Activated CD4-positive, alpha-beta T cell treated with anti-CD3 and anti-CD28 coated beads, Interleukin-10, Interleukin-2, amounts not matched to agents 100 ng/mL and 50 ng/mL, durations not matched to agents 16 hours and 8 hours (primary cell): ENCODE results near the gene RRP8.

Source experiments
- DNase-seq: peaks from one replicate; pipeline ENCODE4 v3.0.0-alpha.2; 2020

Gene RRP8

GRCh38 chr11:6603287-6604080 is at the start of gene RRP8, which contains the start of gene ILK:
Gene RRP8 (minus strand): TSS chr11:6603616. CDS start chr11:6603502, 114 bp downstream.
Gene ILK (plus strand): TSS chr11:6603774. CDS start chr11:6604272, 498 bp downstream.
- DNase-seq, result peak; percentile 94

GRCh38 chr11:6653097-6653496 is 49.7 kb upstream of the RRP8 start:
- DNase-seq, result no peak

GRCh38 chr11:6652182-6652581 is 48.8 kb upstream of the RRP8 start:
- no peak for DNase-seq

GRCh38 chr11:6650980-6651379 is 47.6 kb upstream of the RRP8 start:
- no peak for DNase-seq

GRCh38 chr11:6650104-6650503 is 46.7 kb upstream of the RRP8 start:
- DNase-seq, result no peak

DNA sequence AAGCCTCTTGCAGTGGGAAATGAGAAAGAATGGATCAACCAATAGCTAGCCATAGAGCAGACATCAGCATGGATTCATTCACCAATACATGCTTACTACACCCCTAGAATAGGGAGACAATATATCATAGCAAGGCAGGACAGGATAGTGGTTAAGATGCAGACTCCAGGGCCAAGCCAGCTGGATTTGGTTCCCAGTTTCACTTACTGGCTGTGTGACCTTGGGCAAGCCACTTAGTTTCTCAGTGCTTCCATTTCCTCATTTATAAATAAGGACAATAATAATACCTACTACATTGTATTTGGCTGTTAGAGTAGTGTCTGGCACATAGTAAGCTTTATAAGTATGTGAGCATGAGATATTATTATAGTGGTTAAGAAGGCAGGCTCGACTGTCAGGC is 45.1 kb upstream of the RRP8 start:
- no peak for DNase-seq

DNA sequence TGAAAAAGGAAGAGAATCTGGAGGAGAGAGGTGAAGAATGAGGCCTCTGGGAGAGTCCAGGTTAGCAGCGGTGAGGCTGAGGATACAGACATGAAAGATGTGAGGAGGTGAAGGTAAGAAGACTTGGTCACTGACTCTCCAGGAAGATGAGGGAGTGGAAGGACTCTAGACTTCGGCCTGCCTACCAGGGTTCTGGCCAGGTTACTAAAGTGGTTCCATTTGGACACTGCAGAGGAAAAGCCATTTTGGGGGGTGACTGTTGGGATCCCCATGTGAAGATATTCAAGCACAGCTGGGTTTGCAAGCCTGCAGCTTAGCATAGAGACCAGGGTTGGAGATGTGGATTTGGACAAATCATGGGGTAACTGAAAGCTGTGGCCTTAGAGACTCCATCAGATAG is 44.4 kb upstream of the RRP8 start:
- no peak for DNase-seq

GRCh38 chr11:6646918-6647679 is 43.7 kb upstream of the RRP8 start:
- DNase-seq, result no peak

GRCh38 chr11:6646576-6646917 is 43.1 kb upstream of the RRP8 start:
- no peak for DNase-seq

DNA sequence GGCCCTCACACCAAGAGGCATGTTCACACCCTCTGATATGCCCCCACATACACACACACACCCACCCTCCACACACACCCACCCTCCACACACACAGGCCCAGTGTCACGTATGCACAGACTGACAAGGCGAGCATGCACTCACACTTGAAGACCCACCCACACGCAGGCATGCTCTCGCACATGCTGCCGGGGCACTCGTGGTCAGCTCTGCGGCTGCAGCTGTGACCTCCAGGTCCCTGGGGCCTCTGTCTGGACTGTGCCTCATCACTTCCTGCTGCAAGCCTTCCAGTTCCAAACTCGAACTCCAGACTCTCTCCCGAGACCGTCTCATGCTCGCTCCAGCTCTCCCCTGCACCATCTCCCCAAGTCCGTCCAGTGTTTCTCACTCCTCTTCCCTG is 42.7 kb upstream of the RRP8 start:
- no peak for DNase-seq

GRCh38 chr11:6642957-6643356 is 39.5 kb upstream of the RRP8 start:
- DNase-seq, result no peak

DNA sequence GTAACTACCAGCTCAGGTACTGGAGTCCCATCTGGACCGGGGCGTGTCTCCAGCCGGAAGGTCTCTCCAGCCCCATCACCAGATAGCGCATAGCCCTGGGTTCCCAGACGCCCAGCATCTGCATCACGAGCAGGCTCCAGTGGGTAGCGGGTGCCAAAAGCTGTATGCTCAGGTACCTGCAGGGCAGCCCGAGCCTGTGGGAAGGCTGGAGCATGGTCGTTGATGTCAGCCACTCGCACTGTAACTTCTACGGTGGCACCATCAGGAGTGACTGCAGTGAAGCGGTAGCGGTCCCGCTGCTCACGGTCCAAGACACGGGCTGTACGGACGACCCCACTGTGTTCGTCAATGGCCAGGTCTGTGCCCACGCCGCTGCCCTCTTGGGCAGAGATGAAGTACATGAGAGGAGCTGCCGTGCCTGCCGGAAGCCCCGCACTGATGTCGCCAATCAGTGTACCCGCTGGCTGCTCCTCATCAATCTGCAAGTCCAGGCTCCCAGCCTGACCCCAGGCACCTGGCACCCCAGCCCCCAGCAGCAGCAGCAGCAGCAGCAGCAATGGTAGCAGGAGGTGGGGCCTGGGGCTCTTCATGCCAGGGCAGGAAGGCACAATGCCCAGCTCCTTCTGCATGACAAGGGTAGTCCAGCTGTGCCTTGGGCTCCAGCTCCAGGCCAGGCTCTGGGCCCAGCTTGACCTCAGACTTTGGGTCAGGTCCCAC is 37.7 kb upstream of the RRP8 start:
- DNase-seq, result no peak

GRCh38 chr11:6640036-6640984 is 36.9 kb upstream of the RRP8 start:
- no peak for DNase-seq

- no peak for DNase-seq
These were observed 35.0 kb upstream of the RRP8 start for GRCh38 chr11:6638429-6638828.

DNA sequence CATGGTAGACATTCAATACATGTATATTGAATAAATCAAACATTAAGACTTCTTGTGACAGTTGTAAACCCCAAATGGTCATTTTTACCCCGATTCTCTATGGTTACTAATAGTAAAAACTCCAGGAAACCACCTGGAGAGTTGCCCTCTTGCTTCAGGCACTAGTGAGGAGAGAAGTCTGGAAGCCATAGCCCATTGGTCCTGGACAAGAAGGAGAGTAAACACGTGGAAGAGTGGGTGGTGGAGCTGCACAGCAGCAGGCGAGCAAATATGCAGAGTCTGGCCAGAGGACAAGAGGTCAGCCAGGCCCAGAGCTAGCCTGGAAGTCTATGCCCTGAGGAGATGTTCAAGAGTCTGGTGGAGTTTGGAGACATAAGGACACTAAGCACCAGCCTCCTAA is 34.5 kb upstream of the RRP8 start:
- DNase-seq, result no peak

DNA sequence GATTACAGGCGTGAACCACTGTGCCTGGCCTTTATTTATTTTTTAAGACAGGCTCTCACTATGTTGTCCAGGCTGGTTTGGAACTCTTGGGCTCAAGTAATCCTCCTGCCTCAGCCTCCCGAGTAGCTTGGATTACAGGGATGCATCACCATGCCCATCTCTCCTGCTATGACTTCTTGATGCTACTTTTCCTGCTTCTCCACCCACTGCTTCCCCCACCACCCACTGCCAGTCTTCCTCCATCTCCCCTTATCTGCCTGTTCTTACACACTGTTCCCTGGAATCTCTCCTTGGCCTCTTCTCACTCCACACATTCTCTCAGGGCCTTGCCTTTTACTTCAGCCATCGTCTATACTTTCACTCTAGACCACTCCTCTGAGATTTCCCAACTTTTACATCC is 33.1 kb upstream of the RRP8 start:
- no peak for DNase-seq

DNA sequence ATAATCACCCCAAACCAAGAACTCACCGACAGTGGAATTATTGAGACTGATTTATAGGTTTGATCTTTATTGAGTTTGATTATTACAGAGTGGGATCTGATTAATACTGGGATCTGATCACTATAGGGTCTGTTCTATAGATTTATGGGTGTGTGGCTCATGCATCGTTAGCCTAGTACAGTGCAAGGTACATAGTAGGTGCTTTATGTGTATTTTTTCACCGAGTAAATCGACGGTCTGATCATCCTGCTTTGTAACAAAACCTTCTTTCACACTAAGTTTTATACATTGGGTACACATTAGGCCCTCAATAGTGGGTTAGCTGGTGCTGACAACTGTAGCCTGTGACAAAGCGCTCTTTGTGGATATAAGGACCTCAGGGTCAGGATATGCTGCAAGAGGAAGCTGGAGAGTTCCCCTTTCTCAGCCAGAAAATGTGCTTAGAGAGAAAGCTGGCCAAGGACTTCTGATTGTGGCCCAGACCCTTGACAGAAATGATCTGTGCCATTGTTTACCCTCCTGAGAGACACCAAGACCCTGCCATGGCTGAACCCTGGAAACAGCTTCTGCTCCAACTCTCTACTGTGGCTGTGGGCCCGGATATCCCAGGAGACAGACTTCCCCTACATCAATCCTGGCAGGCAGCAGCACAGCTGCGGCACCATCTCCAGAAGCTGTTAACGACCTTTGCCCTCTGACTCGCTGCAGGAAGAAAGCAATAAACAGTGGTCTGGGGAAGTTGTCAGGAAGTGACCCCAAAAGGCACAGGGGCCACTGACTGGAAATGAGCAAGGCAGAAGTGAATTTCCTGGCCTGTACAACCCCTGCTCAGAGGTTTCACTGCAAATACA is 31.9 kb upstream of the RRP8 start:
- DNase-seq, result no peak

DNA sequence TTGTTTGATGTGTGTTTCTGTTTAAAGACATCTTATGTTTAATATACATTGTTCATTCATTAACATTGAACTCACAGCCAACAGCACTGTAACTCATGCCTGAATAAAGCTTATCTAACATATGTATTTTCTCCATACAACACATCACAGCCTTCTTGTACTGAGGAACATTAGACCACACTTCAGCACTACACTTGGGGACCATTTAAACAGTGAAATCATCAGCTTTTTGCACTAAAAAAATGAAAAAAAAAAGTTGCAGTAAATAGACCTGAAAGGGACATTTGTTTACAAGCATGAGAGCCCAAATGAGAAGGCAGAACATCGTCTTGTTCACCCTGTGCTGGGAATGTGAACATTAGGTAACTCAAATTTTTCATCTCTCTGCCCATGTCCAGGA is 31.1 kb upstream of the RRP8 start:
- DNase-seq, result no peak

DNA sequence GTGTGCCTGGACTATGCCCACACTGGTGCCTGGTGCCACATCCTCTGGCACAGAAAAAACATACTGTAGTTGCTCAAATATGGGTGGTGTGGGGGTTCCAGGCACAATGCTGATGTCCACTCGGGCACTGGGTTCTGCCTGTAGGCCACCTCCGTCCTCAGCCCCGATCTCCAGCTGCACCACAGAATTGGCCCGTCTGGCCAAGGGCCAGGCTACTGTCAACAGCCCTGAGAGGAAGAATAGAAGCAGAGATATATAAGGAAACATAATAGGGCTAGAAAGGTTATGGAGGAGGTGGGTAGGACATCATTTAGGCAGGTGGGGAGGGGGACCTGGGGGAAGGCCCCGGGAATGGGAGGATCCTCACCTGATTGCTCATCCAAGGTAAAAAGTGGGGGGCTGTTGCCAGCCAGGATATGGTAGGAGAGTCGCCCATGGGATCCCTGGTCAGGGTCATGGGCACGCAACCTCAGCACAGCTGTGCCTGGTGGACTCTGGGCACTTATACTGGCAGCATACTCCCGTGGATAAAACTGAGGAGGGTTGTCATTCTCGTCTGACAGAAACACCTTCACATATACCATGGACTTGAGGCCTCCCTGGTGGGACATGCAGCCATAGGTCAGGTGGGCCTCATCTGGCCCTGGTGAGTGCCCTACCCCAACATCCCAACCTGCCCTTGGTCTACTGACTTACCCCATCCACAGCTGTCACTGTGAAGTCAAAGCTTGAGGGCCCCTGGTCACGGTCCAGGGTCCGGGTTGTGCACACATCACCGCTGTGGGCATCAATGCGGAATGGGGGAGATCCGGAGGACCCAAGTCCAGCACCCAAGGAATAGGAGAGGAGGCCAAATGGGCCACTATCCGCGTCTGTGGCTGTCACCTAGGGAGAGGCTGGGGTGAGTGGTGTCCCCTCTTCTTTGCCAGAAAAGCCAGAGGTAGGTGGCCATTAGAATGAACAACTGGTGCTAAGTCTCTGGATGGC is 30.3 kb upstream of the RRP8 start:
- DNase-seq, result no peak
